Pulmonary artery endothelial cell (primary cell): ENCODE measurements around the gene NRN1L. TPM values are rescaled to one million over a fixed set of nuclear protein-coding genes. Genes with fewer than 3 reads are reported as not detected.

Experiments
- DNase-seq: peaks from one replicate; pipeline ENCODE4 v3.0.0-alpha.2; 2011; ENCODE audit warnings: low read depth, low spot score
- total RNA-seq: library from RNA; depleted of rRNA; stranded (reverse); fragments of >200 nt; gene quantifications from 2 replicates; pipeline ENCODE4 v1.2.3, GENCODE V29; 2014

Gene NRN1L
- total RNA-seq, 1 donor from 2014 or later = not detected

DNA sequence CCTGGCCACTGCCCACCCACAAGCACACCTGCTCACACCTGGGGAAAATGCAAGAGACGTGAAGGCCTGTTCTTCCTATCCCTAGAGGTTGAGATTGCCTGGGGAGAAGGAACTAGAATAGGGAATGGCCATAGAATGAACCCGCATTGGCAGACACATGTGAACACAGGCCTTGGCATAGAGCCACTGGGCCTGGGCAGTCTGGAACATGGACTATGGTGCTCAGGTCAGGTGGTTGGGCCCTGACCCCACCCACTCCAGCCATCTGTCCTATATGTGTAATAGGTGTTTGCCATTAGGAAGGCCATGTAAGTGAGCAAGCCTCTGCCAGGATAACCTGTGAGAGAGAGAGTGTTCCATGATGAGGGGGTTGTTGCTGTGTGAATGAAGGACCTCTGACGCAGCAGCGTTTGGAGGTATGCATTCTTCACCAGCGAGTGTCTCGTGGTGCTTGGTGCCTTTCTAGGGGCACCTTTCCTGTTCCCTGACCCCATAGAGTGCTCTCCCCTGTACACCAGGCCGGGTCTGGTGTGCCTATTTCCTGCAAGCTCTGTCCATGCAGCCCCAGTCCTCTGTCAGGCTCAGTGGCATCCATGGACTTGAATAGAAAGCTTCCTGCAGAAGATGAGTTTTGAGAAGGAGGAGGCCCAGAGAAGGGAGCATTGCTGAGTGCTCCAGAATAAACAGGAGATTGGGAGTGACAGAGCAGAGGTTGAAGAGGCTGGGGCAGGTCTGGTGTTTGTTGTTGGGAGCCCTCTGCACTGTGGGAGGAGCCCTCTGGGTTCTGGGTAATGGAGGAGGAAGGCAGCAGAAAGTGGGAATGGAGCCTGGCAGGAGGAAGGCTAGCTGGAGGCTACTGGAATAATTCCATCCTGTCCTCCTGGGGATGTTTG lies 31.4 kb downstream of the NRN1L start:
- no peak for DNase-seq

DNA sequence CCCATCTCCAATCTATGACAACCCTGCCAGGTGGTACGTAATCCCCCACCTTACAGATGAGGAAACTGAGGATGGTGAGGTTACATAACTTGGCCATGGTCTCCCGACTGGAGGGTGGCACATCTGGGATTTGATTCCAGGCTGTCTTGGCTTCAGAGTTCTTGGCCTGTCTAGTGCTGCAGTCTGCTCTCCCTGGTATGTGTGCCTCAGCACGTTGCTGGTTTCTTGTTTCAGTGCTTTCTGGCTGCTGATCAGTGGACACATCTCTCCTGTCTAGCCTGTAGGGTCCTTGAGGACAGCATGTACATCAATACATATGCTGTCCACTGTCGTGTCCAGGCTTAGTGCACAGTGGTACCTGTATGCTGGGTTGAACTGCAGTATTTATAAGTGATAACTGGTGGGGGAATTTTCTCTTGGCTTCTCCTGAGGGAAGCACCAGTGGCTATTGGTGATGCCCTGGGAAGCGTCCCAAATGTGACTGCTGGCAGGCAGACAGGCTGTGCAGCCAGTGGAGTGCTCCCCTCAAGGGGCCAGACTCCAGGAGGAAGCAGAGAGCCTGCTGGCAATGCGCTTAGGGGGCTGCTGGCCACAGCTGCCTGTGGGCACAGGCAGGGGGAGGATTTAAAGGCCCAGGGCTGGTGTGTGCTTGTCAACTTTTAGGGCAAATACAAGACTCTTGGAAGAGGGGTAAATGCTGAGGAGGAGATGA lies 32.6 kb downstream of the NRN1L start:
- no peak for DNase-seq

DNA sequence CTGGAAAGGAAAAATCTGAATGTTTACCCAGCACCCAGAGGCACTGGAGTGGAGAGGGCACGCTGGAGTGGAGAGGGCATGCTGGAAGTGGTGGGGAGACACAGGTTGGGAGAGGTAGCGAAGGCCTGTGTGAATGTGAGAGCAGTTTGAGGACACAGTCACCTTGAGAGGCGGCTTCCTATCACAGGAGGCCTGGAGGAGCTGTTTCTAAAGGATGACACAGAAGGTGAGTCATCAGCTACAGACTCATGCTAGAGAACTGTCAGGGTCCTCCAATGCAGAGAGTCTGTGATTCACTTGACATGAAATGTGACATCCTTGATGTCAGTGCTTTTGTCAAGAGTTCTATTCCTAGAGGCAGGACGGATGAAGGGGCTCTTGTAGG lies 33.2 kb downstream of the NRN1L start:
- DNase-seq = no peak

DNA sequence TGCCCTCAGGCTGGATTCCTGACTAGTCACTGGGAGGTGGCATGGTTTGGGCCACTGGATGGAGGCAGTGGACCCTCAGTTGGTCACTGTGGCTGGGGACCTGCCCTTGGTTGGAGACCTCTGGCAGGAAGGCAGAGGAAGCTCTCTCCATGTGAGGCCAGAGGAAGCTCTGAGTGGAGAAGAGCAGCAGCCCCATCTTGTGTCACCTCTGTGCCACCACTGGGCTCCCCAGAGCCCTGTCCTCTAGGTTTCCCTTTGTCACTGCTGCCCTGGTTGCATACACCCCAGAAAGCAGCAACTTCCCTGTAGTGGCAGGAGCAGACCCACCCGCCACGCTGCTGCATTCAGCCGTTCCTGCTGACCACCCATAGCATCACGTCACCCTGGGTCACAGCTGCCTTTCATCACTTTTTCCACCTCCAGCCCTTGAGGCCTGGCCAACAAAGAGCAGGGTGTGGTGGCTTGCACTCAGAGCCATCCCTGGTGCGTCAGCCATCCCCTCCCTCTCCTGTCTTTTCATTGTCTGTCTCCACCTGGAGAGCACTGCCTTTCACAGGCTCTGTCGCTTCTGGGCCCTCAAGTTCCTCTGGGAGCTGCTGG lies 35.0 kb downstream of the NRN1L start:
- DNase-seq = no peak

DNA sequence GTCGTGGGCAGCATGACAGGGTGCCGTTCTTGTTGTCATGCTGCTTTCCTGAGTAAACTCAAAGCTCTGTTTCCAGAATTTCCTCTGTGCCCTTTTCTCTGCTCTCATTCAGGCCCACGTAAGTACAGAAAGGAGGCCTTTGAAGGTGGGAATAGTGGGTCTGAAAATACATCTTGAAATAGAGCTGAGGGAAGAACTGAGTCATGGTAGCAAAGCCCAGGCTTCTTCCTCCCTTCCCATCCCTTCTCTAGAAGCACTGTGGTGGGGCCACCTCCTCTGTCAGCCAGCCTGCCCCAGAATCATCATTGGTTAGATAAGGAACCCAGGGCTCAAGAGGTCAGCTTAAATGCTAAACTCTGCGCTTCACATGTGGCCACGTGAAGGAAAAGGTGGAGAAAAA lies 37.5 kb downstream of the NRN1L start:
- no peak for DNase-seq

DNA sequence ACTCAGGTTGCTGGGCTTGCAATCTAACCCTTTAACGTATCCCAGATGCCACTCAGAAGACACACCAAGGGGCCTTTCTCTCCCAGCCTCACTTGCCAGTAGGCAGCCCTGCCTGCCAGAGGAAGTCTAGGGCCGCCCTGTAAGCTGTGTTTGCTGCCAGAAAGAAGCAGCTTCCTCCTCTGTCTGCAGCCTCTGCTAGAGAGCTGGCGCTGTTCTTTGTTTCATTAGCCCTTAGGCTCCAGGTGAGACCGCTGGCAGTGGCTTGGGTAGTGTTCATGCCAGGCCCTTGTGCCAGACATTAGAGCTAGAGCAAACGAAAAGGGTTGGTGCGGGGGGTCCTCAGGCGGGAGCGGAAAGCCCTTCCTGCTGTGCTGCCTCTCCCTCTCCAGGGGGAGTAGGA lies 38.1 kb downstream of the NRN1L start:
- no peak for DNase-seq

DNA sequence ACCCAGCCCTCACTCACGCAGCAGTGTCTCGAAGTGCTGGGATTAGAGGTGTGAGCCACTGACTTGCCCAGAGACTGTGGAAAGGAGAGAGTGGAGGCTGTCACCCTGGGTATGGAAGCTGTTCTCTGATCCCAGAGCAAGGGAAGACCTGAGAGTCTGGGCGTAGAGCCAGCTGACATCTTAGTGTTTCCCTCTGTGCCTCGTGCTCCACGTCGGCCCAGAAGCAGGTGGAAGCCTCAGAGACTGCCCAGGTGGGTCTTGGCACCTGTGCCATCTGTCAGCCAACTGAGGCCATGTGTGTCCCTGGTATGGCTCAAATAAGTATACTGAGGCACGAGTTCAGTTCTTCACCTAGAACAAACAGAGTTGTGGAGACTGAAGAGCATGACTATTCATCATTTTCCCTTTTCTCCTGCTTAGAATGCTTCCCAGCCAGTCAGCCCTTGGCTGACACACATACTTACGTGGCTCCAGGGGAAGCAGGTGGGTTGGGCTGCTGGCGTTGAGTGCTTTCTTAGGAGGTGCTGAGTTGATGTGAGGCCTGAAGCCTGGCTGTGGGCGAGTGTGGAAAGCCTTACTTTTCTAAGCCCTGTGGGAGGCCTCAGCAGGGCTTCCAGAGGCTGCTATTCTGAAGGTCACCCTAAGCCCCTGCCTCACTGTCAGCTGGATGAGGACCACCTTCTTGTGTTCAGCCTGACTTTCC lies 38.9 kb downstream of the NRN1L start:
- no peak for DNase-seq

DNA sequence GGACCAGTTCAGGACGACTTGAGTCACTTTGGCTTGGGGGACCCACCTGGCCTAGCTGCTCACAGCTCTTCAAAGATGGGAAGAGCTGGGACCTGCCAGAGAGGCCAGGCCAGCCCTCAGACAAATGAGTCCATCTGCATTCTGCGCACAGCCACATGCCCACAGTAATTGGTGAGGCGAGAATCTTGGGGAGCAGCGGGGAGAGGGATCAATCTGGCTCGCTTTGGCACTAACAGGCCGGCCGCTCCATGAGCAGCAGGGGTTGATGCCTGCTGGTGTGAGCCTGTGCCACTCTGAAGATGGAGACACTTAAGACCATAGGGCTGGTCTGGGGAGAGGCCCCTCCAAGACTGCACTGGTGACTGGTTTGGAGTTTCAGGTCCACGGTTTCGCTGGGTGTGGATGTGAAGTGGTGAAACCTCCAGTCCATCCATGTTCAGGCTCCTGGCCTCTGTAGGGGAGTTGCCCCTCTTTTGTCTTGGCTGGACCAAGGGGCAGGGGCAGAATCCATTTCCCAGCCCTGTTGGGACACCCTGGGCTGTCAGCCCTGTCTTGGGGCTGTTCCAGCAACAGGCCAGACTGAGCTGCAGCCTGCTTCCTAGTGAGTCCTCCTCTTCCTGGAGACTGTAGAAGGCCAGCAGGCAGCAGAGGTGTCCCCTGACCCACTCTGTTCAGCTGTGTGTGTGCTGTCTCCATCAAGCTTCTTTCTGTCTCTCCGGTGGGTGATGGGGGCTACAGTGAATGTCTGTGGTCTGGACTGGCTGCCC lies 39.6 kb downstream of the NRN1L start:
- no peak for DNase-seq

DNA sequence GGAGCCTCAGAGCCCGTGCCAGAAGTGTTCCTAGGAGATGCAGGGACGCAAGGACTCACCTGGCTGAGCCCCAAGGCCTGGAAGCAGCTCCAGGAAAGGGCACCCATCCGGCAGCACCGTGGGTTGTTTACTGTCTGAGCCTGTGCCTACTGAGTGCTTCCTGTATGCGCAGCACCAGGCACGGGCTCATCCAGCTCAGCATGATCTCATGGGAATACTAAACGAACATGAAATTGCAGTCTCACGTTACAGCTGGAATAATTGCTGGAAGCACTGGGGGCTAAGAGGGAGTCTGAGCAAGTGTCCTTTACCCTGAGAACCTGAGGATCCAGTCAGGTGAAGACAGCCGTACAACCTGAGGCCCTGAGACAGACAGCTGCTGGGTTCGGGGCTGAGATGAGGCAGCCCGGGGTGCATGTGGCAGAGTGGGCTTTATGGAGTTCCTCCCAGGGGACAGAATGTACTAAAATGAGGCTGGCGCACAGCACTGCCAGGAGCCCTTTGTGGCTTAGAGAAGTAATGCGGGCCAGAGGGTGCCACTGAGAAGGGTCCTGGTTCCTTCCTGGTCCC lies 41.6 kb downstream of the NRN1L start:
- DNase-seq = peak; percentile 43

DNA sequence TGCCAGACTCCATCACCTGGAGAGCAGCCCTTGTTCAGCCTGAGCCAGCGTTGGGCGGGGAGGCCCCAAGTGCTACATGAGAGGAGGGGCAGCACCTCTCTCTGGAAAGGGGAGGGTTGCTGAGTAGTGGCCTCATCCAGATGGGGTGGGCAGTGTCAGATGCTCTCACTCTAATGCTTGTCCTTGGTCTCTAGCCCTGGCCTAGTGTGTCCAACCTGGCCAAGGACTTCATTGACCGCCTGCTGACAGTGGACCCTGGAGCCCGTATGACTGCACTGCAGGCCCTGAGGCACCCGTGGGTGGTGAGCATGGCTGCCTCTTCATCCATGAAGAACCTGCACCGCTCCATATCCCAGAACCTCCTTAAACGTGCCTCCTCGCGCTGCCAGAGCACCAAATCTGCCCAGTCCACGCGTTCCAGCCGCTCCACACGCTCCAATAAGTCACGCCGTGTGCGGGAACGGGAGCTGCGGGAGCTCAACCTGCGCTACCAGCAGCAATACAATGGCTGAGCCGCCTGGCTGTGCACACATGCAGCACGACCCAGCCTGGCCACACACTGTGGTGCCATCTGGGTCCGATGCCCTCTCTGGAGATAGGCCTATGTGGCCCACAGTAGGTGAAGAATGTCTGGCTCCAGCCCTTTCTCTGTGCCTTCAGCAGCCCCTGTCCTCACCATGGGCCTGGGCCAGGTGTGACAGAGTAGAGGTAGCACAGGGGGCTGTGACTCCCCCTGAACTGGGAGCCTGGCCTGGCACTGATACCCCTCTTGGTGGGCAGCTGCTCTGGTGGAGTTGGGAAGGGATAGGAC lies 42.7 kb downstream of the NRN1L start:
- DNase-seq = no peak

DNA sequence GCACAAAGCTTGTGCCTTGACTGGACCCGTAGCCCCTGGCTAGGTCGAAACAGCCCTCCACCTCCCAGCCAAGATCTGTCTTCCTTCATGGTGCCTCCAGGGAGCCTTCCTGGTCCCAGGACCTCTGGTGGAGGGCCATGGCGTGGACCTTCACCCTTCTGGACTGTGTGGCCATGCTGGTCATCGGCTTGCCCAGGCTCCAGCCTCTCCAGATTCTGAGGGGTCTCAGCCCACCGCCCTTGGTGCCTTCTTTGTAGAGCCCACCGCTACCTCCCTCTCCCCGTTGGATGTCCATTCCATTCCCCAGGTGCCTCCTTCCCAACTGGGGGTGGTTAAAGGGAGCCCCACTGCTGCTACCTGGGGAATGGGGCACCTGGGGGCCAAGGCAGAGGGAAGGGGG lies 43.5 kb downstream of the NRN1L start:
- DNase-seq = no peak

DNA sequence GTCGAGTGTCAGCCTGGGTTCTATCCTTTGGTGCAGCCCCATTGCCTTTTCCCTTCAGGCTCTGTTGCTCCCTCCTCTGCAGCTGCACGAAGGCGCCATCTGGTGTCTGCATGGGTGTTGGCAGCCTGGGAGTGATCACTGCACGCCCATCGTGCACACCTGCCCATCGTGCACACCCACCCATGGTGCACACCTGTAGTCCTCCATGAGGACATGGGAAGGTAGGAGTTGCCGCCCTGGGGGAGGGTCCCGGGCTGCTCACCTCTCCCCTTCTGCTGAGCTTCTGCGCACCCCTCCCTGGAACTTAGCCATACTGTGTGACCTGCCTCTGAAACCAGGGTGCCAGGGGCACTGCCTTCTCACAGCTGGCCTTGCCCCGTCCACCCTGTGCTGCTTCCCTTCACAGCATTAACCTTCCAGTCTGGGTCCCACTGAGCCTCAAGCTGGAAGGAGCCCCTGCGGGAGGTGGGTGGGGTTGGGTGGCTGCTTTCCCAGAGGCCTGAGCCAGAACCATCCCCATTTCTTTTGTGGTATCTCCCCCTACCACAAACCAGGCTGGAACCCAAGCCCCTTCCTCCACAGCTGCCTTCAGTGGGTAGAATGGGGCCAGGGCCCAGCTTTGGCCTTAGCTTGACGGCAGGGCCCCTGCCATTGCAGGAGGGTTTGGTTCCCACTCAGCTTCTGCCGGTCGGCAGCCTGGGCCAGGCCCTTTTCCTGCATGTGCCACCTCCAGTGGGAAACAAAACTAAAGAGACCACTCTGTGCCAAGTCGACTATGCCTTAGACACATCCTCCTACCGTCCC lies 44.1 kb downstream of the NRN1L start:
- no peak for DNase-seq

DNA sequence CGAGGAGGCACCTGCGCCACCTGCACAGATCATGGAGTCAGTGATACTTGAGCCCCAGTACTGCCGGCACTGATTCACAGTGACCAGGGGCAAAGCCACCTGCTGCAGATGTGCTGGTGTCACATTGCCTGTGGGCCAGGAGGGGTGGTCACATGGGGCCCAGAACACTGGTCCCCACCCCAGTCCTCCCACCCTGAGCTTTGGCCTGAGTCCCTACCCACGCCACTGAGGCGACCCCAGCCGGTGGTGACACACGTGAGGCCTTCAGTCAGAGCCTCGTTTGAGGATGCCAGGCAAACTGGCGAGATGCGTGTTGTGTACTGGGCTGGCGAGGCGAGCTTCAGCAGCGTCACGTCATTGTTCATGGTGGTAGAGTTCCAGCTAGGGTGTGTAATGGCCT lies 45.5 kb downstream of the NRN1L start:
- no peak for DNase-seq

DNA sequence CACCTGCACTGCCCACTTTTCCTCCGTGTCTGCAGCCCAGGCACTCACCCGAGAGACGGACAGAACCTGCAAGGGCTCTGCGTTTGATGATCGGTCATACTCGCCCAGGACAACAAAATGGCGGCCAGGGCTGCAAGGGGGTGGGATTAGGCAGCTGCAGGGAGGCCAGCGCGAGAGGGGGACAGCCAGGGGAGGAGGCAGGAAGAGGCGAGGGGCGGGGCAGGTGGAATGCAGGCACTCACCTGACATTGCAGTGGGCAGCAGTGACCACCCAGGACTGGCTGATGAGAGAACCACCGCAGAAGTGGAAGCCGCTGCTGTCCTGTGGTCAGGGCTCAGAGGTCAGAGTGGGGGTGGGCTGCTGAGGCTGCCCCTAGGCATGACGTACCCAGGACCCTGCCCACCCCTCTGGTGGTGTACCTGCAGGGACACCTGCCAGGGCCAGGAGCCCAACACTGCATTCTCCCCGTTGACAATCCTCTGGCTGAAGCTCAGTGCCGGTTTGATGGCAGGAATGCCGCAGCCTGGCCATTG lies 46.1 kb downstream of the NRN1L start:
- DNase-seq = no peak

DNA sequence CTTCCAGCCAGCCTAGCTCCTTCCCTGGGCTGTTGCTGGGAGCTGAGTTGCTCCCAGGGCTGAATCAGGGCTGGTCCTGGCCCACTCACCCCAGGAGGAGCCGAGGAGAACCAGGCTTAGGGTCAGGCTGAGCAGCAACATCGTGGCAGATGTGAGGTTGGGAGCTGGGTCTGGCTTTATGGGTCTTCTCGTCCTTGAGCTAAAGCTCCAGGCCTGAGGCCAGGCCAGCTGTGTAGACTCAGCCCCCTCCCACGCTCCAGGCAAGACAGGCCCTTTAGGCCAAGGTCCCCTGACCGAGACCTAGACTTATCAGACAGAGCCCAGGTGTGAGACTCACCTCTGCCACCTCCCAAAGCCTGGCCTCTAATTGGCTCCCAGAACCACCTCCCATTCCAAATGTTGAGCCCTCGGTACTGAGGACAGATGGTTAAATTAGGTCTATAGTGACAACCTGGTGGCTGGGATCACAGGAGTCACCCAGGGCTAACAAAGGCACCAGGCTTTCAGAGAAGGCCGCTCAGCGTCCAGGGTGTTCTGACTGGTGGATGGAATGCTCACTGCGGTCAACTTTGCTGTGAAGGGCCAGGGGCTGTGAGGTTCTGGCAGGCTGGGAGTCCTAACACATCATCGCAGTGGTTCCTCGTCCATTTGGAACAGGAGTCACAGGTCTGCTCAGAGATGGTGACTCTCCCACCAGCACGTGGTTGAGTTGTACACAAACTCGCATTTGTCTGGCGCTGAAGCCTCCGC lies 47.2 kb downstream of the NRN1L start, which contains the start of gene CTRL:
Gene CTRL, minus strand, starts transcription at position 151 of the 750 bp plus-strand sequence. Its CDS starts 10 bp downstream, at position 141.
- DNase-seq = no peak

DNA sequence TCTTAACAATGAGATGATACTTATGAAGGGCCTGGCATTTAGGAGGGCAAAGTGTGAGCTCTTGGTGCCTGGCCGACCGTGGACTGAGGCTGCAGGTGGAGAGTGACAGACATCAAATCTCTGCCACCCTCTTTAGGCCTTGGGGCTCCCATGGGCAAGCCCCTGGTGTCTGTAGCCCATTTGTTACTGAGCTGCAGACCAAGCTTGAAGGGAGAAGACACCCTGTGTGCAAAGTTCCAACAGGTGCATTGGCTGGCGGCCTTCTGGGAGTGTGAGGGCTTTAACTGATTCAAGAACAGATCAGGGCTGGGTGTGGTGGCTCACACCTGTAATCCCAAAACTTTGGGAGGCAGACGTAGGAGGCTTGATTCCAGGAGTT lies 47.8 kb downstream of the NRN1L start:
- DNase-seq = no peak

DNA sequence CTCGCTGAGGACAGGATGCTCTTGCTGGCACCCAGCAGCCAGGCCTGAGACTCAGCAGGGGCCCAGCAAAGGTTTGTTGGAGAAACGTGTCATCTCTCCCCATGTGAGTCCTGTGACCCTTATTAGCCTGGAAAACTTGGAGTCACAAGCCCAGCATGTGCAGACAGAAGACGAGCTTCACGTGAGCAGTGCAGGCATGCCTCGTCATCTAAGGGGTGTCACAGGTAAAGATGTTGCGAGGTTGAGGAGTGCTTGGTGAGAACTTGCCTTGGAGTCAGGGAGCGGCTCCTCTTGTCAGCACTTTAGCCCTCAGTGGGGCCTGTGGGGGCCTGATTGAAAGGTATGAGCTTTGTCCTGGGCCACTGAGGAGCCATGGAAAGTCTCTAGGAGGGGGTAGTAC lies 49.1 kb downstream of the NRN1L start:
- DNase-seq = no peak
